A549 (cell line): ENCODE results near the gene EIF4G1. TPM values are rescaled to one million over a fixed set of nuclear protein-coding genes. Genes with fewer than 3 reads are reported as not detected.

Experiments used
- ATAC-seq, 2 experiments: fragments of 200-7000 bp in 1 of 2; fragments of >200 bp in 1 of 2; cut with Nextera tagmentation in 1 of 2; cut with Tn5 transposase in 1 of 2; 3 replicates each; pipeline versions ENCODE4 v1.8.0 to v1.9.1; 2018 to 2020; ENCODE audit warnings: mild to moderate bottlenecking in 1 of 2, moderate library complexity in 1 of 2
- CTCF ChIA-PET: fragments of 300-600 bp; sonication (Branson Sonifier 250); formaldehyde crosslinking; extraction: SDS; loops from one replicate; lab custom pipeline; 2021; ENCODE audit warnings: antibody characterized with exemption, inconsistent platforms; lab: Yijun Ruan, JAX
- POLR2A ChIA-PET: fragments of 350-600 bp; formaldehyde crosslinking; extraction: SDS; loops from one replicate; lab custom pipeline; 2021; ENCODE audit warnings: antibody characterized with exemption, inconsistent platforms; lab: Yijun Ruan, JAX
- DNase-seq, 2 experiments: peaks; one replicate each; pipeline versions ENCODE4 v3.0.0 to v3.0.0-alpha.2; 2011 to 2016; ENCODE audit warnings: low read depth in 1 of 2, low spot score in 1 of 2
- FAIRE-seq: peaks from 2 replicates; lab custom pipeline; 2011; peaks lifted over from hg19 to GRCh38; lab: Jason Lieb, UNC
- H3K27ac ChIP-seq, 2 experiments: fragments of >200 bp; sonication (Bioruptor Twin); formaldehyde crosslinking; 3 replicates each; pipeline ENCODE4 v1.5.1; 2016 to 2017
- H3K4me1 ChIP-seq: fragments of >200 bp; sonication (Bioruptor Twin); formaldehyde crosslinking; 3 replicates; pipeline ENCODE4 v1.6.1; 2016
- H3K4me2 ChIP-seq: fragments of >200 bp; sonication (Bioruptor Twin); formaldehyde crosslinking; 3 replicates; pipeline ENCODE4 v1.6.1; 2016
- H3K4me3 ChIP-seq: fragments of >200 bp; sonication (Bioruptor Twin); formaldehyde crosslinking; 3 replicates; pipeline ENCODE4 v1.5.1; 2016
- H3K9me3 ChIP-seq: fragments of >200 bp; sonication (Bioruptor Twin); formaldehyde crosslinking; 3 replicates; pipeline ENCODE4 v1.6.1; 2016
- ATOH8 ChIP-seq: fragments of 250-450 bp; sonication (Bioruptor Pico); IDR thresholded peaks from 2 replicates; pipeline ENCODE4 v1.5.0; 2020; ENCODE audit warnings: low read depth, mild to moderate bottlenecking, moderate library complexity
- BCL3 ChIP-seq: fragments of >200 bp; sonication (Bioruptor Twin); formaldehyde crosslinking; IDR thresholded peaks from 3 replicates; pipeline ENCODE4 v1.6.1; 2016
- CBX2 ChIP-seq: fragments of 200-600 bp; sonication (generic); IDR thresholded peaks from 2 replicates; pipeline ENCODE4 v1.6.1; 2016; ENCODE audit warnings: low read depth, mild to moderate bottlenecking, borderline replicate concordance
- CHD4 ChIP-seq: fragments of 200-600 bp; sonication (generic); IDR thresholded peaks from 2 replicates; pipeline ENCODE4 v1.6.1; 2016; ENCODE audit warnings: antibody characterized with exemption, mild to moderate bottlenecking, borderline replicate concordance
- CTCF ChIP-seq: fragments of >200 bp; sonication (Bioruptor Twin); formaldehyde crosslinking; IDR thresholded peaks from 3 replicates; pipeline ENCODE4 v1.5.1; 2016
- ELK1 ChIP-seq: fragments of 150-350 bp; IDR thresholded peaks from 2 replicates; pipeline ENCODE4 v1.6.1; 2014; ENCODE audit warnings: low read depth, mild to moderate bottlenecking, low read length
- ESRRA ChIP-seq: fragments of 150-350 bp; IDR thresholded peaks from 2 replicates; pipeline ENCODE4 v1.6.1; 2014; ENCODE audit warnings: mild to moderate bottlenecking, low read length, borderline replicate concordance
- FOSB ChIP-seq: fragments of 250-450 bp; sonication (Bioruptor Pico); IDR thresholded peaks from 2 replicates; pipeline ENCODE4 v1.5.0; 2020; ENCODE audit warnings: mild to moderate bottlenecking, moderate library complexity
- FOSL2 ChIP-seq, 2 experiments: fragments of 450-650 bp in 1 of 2; fragments of >200 bp in 1 of 2; sonication (Bioruptor Twin) in 1 of 2; formaldehyde crosslinking; IDR thresholded peaks; 2 replicates each; pipeline versions ENCODE4 v1.5.0 to v1.6.1; 2016 to 2020; ENCODE audit warnings: mild to moderate bottlenecking in 1 of 2, moderate library complexity in 1 of 2
- FOXS1 ChIP-seq: fragments of 250-450 bp; sonication (Bioruptor Pico); IDR thresholded peaks from 2 replicates; pipeline ENCODE4 v1.5.0; 2020; ENCODE audit warnings: mild to moderate bottlenecking, moderate library complexity
- HEYL ChIP-seq: fragments of 250-450 bp; sonication (Bioruptor Pico); IDR thresholded peaks from 2 replicates; pipeline ENCODE4 v1.8.0; 2021; ENCODE audit warnings: mild to moderate bottlenecking, moderate library complexity
- HMGXB4 ChIP-seq: fragments of 250-450 bp; sonication (Bioruptor Pico); IDR thresholded peaks from 2 replicates; pipeline ENCODE4 v1.5.0; 2021; ENCODE audit warnings: mild to moderate bottlenecking, moderate library complexity, borderline replicate concordance
- KDM1A ChIP-seq: fragments of 200-600 bp; sonication (generic); IDR thresholded peaks from 2 replicates; pipeline ENCODE4 v1.6.1; 2016; ENCODE audit warnings: low read depth, mild to moderate bottlenecking
- MAZ ChIP-seq: fragments of 150-350 bp; IDR thresholded peaks from 2 replicates; pipeline ENCODE4 v1.6.1; 2014; ENCODE audit warnings: antibody characterized with exemption, low read depth, low read length, borderline replicate concordance
- MYC ChIP-seq: IDR thresholded peaks from 2 replicates; pipeline ENCODE4 v1.6.1; 2012; ENCODE audit warnings: mild to moderate bottlenecking, inconsistent platforms, low read length, improper control_type of control experiment, borderline replicate concordance
- NFE2L2 ChIP-seq: fragments of 150-350 bp; conservative IDR thresholded peaks from 2 replicates; pipeline ENCODE4 v1.6.1; 2014; ENCODE audit warnings: low read length
- NR3C1 ChIP-seq: fragments of >200 bp; sonication (Bioruptor Twin); formaldehyde crosslinking; IDR thresholded peaks from 3 replicates; pipeline ENCODE4 v1.6.1; 2017
- POLR2A ChIP-seq: IDR thresholded peaks from 2 replicates; pipeline ENCODE4 v1.6.1; 2012; ENCODE audit warnings: mild to moderate bottlenecking, low read length
- RARB ChIP-seq: fragments of 250-450 bp; sonication (Bioruptor Pico); IDR thresholded peaks from 2 replicates; pipeline ENCODE4 v1.8.0; 2021; ENCODE audit warnings: mild to moderate bottlenecking, moderate library complexity
- ZSCAN20 ChIP-seq: fragments of 250-450 bp; sonication (Bioruptor Pico); IDR thresholded peaks from 2 replicates; pipeline ENCODE4 v1.8.0; 2022; ENCODE audit warnings: mild to moderate bottlenecking, moderate library complexity
- WGBS: methylation state at CpG from one replicate; pipeline ENCODE4 v1.1.6; 2017; ENCODE audit errors: missing lambda C conversion rate; 5-methylcytosine and 5-hydroxymethylcytosine counted together
- polyA plus RNA-seq, 4 experiments: library from polyadenylated mRNA; depleted of rRNA in 3 of 4; stranded (reverse); fragments of >200 nt; fragmentation: RNase III in 1 of 4; extraction: RNeasy Plus Mini Kit Qiagen cat#74134 plus additional on column Dnase treatment in 1 of 4; gene quantifications; 2 replicates in 3 of 4; 3 replicates in 1 of 4; pipeline ENCODE4 v1.2.3, GENCODE V29; 2011 to 2017

The EIF4G1 gene
- polyA plus RNA-seq, 2 of the 4 experiments (the other 2 are of a cell fraction): 152 to 248 TPM

GRCh38 chr3:184358921-184359350 is 44.5 kb downstream of the EIF4G1 start:
- 91% methylated on average over 9 of the region's 14 CpGs for WGBS
- FAIRE-seq: no peak
- TF ChIP-seq FOSL2 (IDR thresholded peaks at IDR 0.05) (no peak), FOSL2 (CRISPR knock-in tag; IDR thresholded peaks at IDR 0.05) (no peak), FOXS1 (CRISPR knock-in tag) (no peak), NFE2L2 (no peak), HMGXB4 (no peak), NR3C1 (no peak), POLR2A (no peak), ELK1 (no peak), CTCF (no peak), BCL3 (no peak), MYC (no peak)
- DNase-seq: no peak
- ChIA-PET POLR2A (no interaction called here), CTCF (interaction anchor here (0.7 to 0.8 kb wide), 2 partner anchors 184 to 185 kb away, joined by 4 read pairs; no protein-coding TSS in a partner anchor)
- H3K4me1 ChIP-seq: peaks cover 11% of the 10 kb centered on the region
- ATAC-seq: no peak
- no peak overlapping the region for H3K4me2 ChIP-seq
- no peak overlapping the region for H3K27ac ChIP-seq
- H3K4me3 ChIP-seq: no peak overlapping the region
- H3K9me3 ChIP-seq: no peaks in the 10 kb centered on the region

GRCh38 chr3:184359610-184360009 is 45.2 kb downstream of the EIF4G1 start:
- TF ChIP-seq MAZ (no peak), CHD4 (no peak), CBX2 (no peak), ESRRA (no peak), ZSCAN20 (CRISPR knock-in tag) (no peak), ATOH8 (CRISPR knock-in tag) (no peak), FOSB (CRISPR knock-in tag) (no peak), RARB (no peak), KDM1A (no peak), HEYL (CRISPR knock-in tag) (no peak)
- DNase-seq (no peak), ATAC-seq (no peak), FAIRE-seq (no peak)
- Histone ChIP-seq H3K27ac (no peak overlapping the region), H3K4me2 (no peak overlapping the region), H3K4me3 (no peak overlapping the region), H3K4me1 (peaks cover 18% of the 10 kb centered on the region), H3K9me3 (no peaks in the 10 kb centered on the region)
- POLR2A ChIA-PET: no interaction called here
- CTCF ChIA-PET: interaction anchor here (0.6 to 1.6 kb wide), 5 partner anchors 12 to 185 kb away, joined by 3 to 6 read pairs (median 4); no protein-coding TSS in a partner anchor
- WGBS: no CpG with 5 or more reads among the region's 9 CpGs
